GM19467 (cell line): Measurements from ENCODE around the gene TCF7L2.

ENCODE experiments used
- ATAC-seq: cut with Tn5 transposase; IDR thresholded peaks from one replicate; pipeline ENCODE4 v1.9.1; 2021; ENCODE audit warnings: mild to moderate bottlenecking, moderate library complexity; ENCODE audit not compliant: unreplicated experiment

Gene TCF7L2

DNA sequence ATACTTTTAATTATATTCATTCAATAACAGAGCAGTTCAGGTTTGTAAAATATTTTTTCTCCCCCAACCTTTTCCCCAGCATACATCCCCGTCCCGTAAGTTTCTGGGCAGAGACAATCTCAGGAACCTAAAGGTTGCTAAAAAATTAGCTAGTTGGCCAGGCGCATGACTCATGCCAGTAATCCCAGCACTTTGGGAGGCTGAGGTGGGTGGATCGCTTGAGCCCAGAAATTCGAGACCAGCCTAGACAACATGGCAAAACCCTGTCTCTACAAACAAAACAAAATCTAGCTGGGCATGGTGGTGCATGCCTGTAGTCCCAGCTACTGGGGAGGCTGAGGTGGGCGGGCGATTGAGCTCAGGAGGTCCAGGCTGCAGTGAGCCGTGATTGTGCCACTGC, 40.2 kb downstream of the TCF7L2 start:
- ATAC-seq, result no peak

DNA sequence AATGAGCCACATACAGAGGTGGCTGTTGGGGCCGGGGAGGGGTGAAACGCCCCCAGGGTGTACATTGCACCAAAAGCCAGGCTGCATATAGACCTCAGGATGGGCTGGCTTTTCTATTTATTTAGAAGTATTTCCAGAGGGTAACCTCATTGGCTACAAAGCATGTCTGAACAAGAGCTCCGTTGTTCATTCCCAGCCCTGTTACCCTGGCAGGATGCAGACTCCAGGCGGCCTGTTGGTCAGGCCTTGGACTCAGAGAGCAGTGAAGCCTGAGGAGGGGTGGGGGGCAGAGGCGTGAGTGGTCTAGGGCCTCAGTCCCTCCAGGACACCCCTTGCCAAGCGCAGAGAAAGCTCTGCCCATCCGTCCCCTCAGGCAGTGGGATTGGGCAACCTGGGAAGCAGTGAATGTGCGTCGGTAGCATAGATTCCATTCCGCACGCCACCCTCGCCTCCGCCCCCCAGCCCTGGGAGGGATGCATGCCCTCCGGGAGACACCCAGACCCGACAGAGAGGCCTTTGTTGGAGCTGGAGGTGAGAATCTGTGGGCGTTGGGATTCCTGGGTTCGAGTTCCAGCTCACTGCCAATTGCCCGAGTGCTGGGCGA, 41.9 kb downstream of the TCF7L2 start:
- no peak for ATAC-seq

DNA sequence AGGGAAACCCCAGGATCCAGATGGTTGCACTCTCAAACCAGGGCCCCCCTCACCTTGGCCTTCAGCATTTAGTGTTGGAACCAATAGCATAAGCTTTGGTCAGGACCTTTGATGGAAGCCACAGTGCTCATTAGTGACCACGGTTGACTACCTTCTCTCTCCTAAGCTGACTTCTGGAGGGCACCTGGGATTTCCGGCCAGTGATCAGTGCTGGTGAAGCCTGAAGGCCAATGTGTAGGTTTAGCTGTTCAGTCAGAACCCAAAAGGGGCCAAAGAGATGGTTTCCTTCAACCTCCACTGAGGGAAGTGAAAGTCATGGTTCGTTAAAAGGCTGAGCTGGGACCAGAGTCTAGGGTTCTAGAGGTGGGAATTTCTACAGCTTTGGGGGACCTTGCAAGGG, 46.4 kb downstream of the TCF7L2 start:
- no peak for ATAC-seq

DNA sequence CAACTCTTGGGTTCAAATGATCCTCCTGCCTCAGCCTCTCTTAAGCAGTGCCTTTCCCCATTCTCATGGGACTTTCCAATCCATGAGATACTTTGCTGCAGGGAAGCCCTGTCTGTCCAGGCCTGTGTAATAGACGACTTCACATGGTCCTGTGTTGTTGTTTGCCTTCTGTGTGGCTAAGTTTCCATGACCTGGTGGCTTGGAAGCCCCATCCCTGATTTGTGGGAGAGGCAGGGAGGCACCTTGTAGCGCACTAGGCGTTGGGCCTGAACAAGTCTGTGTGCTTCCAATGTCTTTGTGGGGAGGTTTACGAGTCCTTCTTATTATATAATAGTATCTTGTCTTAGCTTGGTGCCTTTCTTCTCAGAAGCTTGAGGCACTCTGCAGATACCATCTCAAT, 49.1 kb downstream of the TCF7L2 start:
- no peak for ATAC-seq

DNA sequence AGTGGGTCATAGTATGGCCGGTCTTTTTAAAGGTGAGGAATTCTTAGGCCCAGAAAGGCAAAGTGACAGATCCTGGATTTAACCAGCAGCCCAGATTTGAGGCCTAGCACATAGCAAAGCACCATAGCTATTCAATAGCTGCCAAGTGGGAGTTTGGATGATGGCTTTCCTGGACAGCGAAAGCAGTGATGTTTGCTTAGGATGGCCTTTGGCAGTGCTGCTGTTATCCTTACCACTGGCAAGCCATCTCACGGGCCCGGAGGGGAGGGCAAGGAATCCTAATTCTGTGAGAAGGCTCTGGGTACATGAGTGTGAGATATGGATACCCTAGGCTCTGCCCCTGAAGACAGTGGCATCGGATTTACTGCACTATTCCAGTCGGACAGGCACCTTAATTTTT, 50.4 kb downstream of the TCF7L2 start:
- no peak for ATAC-seq

DNA sequence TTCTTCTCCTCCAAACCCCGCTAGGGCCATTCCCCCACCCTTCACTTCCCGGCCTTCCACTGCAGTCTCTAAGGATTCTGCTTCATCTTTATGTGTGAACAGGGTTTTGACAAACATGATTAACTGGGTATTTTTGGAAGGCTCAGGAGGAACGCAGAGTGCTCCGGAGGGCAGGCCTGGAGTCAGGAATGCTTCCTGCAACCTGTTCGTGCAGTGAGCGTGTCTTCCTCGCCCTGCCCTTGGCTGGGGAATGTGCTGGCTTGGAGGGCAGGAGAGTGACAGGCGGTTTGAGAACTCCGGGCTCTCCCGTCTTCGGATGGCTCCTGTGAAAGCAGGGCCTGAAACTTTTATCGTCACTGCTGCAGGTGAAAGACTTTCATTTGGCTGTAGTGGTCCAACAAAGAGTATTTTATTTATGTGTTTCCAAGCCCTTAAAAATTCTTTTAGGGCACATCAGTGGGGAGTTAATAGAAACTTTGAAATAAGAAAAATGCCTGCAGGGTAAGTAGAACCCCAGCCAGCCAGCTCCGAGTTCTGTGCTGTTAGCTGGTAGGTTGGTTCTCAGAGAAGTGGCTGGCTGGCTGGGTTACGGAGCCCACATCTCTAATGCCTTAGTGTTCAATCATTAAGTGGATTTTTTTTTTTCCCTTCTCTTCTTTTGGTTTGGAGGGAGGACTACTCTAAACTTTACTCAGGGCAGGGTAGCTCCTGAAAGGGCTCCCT, 51.0 kb downstream of the TCF7L2 start:
- ATAC-seq, result no peak

DNA sequence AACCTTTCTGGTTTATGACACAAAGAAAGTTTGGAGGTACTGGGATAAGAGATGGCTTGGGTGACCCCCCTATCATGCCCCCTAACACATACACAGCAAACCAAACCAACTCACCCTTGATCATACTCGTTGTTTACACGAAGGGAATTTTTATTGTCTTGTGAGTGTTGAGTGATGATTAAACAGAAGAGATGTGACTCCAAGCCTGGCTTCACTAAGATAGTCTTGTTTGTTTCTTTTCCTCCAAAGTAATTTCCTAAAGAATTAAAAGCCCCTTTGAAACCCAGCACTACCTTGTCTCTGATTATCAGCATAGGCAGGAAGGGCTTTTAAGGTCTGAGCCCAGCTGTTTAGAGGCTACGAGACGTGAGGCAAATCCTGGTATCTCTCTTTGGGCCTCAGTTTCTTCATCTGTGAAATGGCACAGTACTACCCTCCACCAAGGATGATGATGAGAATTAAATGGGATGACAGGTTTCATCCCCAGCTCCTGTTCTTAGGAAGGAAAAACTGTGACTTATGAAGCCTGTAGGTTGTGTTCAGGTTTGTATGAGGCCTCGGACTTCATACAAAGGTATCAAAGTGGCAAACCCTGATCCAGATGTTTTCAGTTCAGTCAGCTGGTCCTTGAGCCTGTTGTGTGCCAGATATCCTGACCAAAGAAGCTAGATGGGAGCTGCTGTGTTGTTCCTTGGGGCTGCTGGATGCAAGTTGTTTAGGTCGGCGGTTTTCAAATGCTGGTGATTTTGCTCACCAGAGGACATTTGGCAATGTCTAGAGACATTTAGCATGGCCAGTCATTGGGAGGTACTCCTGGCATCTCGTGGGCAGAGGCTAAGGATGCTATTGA, 51.8 kb downstream of the TCF7L2 start:
- no peak for ATAC-seq

DNA sequence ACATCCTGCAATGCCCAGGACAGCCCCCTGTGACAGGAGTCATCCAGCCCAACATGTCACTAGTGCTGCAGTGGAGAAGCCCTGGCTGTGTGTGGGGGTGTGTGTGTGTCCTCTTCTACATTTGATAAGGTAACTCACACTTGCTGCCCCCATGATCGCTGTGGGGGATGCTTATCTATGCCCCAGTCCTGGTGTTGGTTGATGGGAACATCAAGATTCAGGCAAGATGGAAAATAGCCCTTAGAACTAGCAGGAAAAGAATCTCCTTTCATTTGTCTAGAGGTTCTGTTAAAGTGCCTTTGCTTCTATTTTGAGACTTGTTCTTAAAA, 52.4 kb downstream of the TCF7L2 start:
- no peak for ATAC-seq

DNA sequence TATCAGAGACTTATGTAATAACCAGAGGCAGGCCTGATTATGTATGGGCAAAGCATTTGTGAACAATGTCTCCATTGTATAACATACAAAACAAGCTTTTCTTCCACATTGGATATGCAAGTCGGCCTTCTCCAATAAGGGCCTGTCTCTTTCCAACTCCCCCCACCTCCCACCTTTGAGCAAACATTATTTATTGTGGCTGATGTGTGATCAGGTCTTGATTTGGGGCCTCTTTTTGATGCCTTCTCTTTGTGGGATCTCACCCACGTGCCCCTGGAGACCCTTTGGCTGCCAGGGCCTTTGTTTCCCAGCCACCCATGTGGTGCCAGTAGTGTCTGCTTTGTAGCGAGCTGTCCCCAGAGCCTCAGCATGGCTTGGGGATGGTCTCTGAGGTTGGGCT, 53.0 kb downstream of the TCF7L2 start:
- no peak for ATAC-seq

DNA sequence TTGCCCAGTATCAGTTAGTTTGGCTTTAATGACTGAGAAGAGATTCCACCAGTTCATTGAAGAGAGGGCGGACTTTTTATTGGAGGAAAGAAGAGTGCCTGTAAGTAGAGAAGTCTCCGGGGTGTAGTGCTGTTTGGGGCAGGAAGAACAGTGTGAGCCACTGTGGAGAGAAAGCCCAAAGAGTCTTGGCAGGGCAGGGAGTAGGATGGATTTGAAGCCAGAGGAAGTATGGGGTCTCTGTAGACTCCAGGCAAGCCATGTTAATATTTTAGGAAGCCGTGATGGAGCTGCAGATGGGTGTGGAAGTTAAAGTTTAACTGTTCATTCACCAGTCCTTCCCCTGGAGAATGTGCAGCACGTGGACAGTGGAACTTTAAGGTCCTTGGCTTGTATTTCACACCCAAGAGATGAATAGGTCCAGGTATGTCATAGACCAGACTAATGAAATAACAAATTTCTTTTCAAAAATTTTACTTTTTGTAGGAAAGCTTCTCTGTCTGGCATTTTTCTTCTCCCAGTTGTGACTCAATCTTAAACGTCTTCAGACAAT, 54.1 kb downstream of the TCF7L2 start:
- ATAC-seq, result no peak

DNA sequence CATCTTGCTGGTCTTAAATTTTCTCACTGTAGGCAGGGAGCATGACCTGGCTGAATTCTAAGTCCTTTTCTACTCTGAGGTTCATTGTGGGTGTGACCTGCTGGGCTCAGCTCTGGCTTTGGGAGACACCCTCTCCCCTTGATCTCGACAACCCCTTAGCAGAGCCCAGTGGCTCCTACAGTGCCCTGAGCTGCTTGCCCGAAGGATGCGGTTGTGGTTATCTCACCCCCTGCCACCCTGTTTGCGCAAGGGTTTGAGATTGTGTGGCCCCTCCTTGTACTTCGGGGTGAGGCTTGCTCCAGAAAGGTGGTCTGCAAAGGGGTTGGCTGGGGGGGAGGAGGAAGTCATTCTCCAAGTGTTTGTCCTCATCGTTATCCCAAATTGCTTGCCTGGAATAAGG, 55.3 kb downstream of the TCF7L2 start:
- ATAC-seq, result no peak

DNA sequence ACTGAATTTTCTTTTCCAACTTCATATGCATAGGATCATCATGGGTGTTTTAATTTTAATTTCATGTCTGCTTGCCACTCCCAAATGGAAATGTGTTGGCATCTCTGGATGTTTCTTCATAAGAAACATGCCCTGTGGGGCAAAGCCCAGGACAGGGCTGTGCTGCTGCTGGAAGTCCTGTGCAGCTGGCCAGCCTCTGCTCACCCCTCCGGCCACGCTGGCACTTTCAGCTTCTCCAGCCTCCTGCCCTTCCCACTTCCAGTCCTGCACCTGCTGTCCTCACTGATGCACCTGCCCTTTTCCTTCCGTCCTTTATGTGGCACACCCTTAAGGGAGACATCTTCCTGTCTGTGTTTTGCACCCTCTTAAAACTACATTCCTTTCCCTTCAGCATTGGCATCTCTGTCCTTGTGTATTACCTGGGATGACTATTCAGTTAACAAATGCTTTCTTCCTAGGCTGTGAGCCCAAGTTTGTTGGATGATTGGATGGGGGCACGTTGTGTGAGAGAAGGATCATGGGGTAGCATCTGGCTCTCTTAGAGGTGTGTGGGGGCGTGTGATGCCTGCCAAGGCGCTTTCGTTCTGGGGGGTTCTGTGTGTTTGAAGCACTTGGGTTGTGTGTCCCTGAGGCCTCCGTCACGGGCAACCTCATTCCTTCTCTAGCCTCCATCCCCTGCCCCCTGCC, 56.8 kb downstream of the TCF7L2 start:
- ATAC-seq, result no peak

DNA sequence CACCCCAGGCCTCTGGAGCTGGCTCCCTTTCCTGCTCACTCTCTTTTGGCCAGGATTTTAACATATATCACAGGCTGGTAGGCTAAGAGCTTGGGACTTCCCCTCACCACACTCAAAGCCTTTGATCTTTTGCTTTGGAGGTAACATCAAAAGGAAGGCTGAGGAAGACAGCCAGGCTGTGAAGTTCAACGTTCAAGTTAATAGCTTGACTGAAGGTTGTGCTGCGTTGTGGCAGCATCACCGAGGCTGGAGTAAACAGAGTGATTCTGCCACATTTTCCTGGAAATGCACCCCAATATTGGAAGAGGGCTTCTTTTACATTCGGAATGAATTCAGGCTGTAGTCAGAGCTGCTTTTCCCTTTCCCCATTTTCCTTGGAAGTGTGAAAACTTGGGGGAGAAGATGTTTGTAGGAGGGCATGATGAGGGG, 57.3 kb downstream of the TCF7L2 start:
- no peak for ATAC-seq

DNA sequence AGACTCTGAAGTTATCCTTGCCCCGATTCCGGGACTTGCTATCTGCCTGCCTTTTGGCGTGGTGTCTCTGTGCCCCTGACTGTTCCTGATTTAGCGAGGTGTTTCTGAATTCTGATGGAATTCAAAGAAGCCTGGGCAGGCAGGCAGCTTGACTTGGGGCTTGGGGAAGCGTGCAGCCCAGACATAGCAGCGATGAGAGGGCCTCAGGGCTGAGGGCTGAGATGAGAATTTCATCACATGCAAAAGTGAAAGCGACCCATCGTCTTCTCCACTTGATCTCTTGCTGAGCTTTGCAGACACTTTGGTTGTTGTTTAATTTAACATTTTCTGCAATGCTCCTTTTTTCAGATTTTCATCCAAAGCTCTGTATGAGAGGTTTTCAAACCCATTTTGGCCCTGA, 57.8 kb downstream of the TCF7L2 start:
- no peak for ATAC-seq

DNA sequence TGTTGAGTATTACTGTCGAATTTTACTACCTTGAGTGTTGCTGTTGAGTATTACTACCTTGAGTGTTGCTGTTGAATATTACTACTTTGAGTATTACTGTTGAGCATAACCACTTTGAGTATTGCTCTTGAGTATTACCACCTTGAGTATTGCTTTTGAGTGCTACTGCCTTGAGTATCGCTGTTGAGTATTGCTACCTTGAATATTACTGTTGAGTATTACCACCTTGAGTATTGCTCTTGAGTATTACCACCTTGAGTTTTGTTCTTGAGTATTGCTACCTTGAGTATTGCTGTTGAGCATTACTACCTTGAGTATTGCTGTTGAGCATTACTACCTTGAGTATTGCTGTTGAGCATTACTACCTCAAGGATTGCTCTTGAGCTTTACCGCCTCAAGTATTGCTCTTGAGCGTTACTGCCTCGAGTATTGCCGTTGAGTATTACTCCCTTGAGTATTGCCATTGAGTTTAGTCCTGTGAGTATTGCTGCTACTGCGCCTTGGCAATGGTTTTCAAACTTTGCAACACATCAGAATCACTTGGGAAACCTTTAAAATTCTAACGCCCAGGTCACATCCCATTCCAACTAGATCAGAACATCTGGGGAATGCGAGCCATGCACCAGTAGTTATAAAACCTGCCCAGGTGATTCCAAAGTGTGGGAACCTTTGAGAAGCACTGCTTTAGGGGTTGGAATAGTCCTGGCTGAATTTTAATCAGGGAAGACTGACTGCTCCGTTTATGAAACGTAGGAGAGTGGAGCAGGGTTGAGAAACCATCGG, 61.7 kb downstream of the TCF7L2 start:
- no peak for ATAC-seq

DNA sequence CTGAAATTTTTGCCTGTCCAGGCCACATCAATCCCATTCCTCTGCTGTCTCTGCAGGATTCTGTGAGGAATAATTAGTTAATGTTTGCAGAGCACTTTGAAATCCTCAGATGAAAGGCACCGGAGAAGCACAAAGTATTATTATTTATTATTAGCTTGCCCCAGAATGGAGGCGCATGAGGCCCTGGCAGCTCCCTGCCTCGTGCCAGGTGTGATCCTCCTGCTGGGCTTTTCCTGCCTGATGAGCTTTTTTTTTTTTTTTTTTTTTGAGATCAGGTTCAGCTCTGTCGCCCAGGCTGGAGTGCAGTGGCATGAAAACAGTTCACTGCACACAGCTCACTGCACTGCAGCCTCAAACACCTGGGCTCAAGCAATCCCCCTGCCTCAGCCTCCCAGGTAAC, 65.2 kb downstream of the TCF7L2 start:
- no peak for ATAC-seq

DNA sequence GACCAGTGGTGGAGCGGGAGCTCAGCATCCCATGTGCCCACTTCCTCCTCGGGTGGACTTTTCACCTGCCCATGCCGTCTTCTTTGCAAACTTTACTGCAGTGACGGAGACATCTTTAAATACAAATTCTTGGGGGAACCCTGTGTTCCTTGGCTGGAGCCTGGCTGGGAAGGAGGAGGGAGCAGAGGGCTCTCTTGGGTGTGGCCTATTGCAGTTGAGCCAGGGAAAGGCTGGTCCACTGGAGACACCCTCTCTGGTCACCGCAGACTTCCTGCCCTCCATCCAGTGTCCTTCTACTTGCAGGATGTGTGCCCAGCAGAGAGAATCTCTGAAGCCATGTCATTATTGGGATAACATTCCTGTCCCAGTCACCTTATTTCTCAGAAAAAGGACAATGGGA, 67.3 kb downstream of the TCF7L2 start:
- no peak for ATAC-seq

DNA sequence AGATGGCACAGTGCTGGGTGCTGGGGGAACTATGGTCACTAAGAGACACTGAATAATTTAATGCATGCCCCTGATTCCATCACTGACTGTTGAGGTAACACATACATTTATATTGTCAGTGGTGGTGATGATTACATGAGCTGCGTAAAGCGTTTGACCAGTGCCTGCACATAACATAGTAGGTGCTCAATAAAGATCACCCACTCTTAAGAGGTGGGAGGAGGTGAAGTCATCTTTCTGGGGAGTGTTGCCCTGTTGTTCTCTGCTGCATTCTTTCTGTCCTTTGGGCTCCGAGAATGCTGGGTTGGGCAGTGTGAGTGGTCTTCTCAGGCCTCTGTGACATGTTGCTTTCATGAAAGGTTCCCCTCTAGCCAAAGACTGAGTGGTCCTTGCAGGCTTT, 68.0 kb downstream of the TCF7L2 start:
- no peak for ATAC-seq

DNA sequence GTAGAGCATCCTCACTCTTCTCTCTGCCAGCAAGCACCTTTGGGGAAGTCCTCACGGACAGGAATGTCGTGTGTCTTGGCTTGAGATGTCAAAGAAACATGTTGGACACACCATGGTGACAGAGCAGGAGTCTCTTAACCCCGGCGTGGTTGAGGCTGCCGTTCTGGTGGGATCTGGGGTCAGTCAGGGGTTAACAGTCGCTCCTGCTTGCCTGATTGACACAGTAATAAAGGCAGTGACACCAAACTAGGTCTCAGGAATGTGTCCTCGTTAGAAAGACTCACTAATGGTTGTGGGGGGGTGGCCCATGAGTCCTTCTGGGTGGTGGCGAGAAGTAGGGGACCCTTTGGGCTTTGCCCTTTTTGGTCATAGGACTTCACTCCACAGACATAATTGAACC, 69.0 kb downstream of the TCF7L2 start:
- ATAC-seq, result no peak

DNA sequence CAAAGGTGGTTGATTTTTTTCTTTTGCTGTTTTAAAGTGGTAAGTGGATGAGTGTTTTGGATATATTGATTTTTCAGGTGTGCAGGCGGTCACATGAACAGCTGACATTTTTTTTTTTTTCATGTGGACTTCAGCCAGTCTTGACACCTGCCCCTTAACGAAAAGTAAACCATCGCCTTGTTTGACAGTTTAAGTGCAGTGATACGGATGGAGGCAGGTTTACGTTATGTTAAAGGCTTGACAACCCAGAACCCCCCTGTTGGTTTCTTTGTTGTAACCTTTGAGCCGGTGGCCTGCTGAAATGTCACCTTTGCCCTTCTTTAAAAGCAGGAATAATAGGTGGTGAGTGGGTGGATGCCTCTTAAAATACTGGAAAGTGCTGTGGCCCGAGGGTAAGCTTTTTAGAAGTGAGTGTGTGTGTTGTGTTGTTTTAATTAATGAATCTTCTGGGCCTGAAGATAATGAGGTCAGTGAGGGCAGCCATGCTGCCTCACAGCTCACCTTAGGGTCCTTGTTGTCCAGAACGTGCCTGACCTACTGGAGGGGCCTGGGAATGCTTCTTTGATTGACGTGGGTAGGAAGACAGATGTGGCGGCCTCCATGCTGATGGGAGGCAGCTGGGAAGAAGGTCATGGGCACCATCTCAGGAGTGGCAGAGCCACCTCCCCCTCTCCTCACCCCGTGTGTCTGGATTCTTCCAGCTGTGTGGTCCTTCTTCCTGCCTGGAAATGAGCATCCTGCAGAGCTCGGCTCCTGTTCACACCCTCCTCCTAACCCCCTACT, 69.8 kb downstream of the TCF7L2 start:
- no peak for ATAC-seq
